Fibroblast of skin of right quadriceps (primary cell): Measurements from ENCODE around the gene BCL7B.
A peak's percentile ranks its signal among the peaks of the same experiment; 100 is the strongest.
"Not testable (repeated sequence)": the region's sequence is repeated elsewhere in the genome, so short reads cannot be mapped to it uniquely, and the experiment has no call there.

Experiments
- DNase-seq: peaks from one replicate; pipeline ENCODE4 v3.0.0-alpha.2; 2013

Gene BCL7B

DNA sequence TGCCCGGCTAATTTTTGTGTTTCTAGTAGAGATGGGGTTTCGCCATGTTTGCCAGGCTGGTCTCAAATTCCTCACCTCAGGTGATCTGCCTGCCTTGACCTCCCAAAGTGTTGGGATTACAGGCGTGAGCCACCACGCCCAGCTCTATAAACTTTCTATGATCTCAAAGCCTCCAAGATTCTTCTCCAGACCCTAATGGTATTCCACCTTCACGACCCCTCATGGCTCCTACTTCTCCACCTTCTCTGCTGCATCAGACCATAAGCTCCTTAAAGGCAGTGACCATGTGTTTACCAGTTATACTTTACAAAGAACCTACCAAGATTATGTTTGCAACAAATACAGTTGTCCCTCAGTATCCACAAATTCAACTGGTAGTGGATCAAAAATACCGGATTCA, 25.3 kb downstream of the BCL7B start:
- no peak for DNase-seq

DNA sequence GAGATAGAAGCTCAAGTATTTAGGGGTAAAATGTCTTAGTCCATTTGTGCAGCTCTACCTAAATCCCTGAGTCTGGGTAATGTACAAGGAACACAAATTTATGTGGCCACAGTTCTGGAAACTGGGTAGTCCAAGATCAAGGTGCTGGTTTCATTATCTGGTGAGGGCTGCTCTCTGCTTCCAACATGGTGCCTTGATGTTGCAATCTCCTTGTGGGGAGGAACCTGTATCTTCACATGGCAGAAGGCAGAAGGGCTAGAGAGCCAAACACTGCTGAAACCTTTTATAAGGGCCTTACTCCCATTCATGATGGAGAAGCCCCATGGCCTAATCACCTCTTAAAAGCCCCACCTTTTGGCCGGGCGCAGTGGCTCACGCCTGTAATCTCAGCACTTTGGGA, 26.7 kb downstream of the BCL7B start:
- DNase-seq = no peak

- no peak for DNase-seq
These were observed 30.3 kb downstream of the BCL7B start for GRCh38 chr7:73526896-73527821.

DNA sequence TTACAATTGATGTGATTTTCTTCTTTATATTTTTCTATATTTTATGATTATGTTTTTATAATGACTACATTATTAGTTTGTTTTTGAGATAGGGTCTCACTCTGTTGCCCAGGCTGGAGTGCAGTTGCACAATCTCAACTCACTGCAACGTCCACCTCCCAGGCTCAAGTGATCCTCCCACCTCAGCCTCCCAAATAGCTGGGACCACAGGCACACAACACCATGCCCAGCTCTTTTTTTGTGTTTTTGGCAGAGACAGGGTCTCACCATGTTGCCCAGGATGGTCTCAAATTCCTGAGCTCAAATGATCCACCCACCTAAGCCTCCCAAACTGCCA, 31.4 kb downstream of the BCL7B start:
- not testable (repeated sequence) for DNase-seq

DNA sequence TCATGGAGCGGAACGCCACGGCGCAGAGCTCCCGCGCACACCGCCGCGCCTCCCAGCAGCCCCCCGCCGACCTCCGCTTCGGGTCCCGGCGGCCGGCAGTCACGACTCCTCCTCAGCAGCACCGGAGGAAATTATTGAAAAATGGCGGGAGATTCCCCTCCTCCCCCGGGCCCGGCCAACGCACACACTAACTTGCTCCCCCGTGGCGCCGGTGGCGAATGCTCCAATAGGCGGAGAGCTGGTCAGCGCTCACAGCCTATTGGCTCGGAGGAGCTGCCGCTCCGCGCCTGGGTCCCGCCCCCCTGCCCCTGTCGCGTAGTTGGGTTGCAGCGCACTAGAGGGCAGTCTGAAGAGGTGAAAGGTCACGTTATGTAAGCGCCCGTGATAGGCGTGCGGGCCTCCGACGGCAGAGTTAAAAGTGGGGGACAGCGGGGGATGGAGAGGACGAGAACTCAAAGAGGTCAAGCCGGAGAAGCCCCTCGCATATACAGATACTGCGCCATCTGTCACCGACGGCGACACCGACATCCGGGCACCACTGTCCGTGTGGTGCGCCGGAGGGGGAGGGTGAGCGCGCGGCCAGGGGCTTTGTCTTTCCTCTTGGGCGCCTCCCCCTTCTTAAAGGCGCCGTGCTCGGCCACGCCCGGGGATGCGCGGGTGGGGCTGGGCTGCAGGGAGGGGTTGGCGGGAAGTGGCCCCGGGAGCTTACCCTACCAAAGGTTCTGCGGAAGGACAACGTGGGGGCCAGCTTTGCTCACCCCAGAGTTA, 35.2 kb downstream of the BCL7B start, which contains the start of gene BAZ1B:
TSS of gene BAZ1B (minus strand) at position 189 of the 768 bp plus-strand sequence. CDS start 360 bp downstream, outside the sequence.
- peak; percentile 99 for DNase-seq

GRCh38 chr7:73521636-73522104, 35.8 kb downstream of the BCL7B start:
- no peak for DNase-seq

GRCh38 chr7:73520673-73521635, 36.5 kb downstream of the BCL7B start:
- peak; percentile 18 for DNase-seq

GRCh38 chr7:73519867-73520672, 37.4 kb downstream of the BCL7B start:
- no peak for DNase-seq

- DNase-seq = no peak
These were observed 39.0 kb downstream of the BCL7B start for GRCh38 chr7:73518470-73518869.

DNA sequence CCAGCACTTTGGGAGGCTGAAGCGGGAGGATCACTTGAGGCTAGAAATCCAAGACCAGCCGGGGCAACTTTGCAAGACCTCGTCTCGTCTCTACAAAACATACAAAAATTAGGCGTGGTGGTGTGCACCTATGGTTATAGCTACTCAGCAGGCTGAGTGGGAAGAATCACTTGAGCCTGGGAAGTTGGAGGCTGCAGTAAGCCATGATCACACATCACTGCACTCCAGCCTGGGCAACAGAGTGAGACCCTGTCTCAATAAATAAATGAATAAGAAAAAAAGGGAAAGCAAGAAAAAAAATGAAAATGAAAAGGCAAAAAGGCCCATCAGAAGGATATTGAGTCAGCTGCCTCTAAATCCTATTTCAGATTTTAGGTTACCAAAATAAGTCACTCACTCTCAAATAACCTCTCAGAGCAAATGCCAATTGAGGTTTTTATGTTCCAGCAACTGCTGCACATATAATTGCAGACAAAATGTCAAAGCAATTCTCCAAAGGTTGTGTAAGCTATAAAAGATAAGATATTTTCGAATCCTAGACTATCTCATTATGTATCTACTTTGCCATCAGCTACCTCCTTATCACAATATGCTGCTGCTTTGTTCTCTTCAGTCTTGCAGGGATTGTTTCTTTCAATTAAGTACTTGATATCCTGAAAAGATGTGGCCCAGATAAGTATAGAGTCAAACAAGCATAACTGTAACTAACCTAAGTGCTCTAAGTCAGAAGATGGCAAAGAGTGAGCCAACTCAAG, 40.1 kb downstream of the BCL7B start:
- no peak for DNase-seq

DNA sequence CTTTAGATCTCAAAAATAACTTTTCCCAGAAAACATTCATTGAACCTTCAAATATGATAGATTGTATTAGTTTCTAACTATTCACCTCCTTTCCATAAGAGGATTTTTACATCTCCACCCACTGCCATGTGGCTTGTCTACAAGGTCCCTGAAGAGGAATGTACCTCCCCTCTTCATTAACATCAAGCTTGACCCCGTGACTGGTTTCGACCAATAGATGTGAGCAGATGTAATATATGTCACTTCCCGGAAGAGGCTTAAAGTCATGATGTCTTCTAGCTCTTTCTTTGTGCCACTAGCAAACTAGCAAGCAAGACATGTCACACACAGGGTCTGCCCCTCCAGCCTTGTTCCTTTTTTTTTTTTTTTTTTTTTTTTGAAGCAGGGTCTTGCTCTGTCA, 42.3 kb downstream of the BCL7B start:
- DNase-seq = no peak

DNA sequence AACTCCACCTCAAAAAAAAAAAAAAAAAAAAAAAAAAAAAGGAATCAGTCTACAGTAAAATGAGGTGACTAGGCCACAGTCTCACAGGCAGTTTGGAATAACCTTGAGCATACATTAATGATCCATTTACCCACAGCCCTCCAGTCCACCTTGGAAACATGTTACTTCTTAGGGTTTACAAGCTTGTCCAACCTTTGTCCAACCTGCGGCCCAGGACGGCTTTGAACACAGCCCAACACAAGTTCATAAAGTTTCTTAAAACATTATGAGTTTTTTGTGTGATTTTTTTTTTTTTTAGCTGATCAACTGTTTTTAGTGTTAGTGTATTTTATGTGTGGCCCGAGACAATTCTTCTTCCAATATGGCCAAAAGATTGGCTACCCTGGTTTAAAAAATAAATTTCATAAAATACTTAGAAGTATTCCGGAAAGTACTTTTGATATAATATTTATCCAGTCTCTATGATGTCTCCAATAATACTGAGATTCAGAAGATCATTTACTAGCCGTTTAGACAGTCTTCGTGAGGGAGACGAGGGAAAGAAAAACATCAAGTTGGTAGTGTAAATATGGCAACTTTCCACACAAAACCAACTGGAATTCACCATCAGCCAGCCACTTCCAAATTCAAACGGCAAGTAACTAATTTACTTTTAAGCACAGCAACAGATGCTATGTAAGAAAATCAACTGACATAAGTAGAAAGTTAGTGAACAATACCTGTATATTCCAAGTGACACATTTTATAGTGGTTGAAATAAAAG, 45.3 kb downstream of the BCL7B start:
- no peak for DNase-seq

DNA sequence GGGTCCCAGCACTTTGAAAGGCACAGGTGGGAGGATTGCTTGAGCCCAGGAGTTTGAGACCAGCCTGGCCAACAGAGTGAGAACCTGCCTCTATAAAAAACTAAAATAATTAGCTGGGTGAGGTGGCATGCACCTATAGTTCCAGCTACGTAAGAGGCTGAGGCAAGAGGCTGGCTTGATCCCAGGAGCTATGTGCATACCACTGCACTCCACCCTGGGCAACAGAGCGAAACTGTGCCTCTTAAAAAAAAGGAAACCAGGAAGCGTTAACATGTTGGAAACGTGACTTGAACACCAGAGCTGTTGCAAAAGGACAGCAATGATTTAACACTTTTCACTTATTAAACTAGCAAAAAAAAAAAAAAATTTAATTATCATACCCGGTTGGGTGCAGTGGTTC, 48.0 kb downstream of the BCL7B start:
- no peak for DNase-seq

- no peak for DNase-seq
These were observed 49.9 kb downstream of the BCL7B start for GRCh38 chr7:73507556-73507955.

GRCh38 chr7:73504920-73505319, 52.6 kb downstream of the BCL7B start:
- no peak for DNase-seq

GRCh38 chr7:73504017-73504416, 53.5 kb downstream of the BCL7B start:
- DNase-seq = no peak

DNA sequence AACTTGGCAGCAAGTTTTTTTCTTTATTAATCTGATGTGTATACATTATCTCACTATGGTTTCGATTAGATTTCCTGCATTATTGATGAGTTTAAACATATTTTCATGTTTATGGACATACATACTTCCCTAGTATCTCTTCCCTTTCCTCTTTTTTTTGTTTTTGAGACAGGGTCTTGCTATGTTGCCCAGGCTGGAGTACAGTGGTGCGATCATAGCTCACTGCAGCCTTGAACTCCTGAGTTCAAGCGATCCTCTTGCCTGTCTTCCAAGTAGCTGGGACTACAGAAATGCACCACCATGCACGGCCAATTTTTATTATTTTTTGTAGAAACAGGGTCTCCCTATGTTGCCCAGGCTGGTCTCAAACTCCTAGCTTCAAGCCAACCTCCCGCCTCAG, 54.3 kb downstream of the BCL7B start:
- no peak for DNase-seq

DNA sequence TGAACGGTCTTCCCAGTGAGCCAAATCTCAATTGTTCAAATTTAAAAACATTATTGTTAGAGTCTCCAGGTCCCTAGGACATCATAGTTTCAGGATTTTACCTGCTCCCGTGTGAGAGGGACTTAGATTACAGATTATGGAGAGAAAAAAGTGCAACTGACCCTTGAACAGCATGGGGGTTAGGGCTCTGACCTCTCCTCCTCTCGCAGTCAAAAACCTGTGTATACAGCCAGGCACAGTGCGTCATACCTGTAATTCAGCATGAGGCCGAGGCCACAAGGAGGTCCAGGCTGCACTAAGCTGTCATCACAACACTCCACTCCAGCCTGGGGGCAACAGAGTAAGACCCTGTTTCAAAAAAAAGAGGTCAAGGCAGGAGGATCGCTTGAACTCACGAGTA, 60.9 kb downstream of the BCL7B start:
- no peak for DNase-seq

DNA sequence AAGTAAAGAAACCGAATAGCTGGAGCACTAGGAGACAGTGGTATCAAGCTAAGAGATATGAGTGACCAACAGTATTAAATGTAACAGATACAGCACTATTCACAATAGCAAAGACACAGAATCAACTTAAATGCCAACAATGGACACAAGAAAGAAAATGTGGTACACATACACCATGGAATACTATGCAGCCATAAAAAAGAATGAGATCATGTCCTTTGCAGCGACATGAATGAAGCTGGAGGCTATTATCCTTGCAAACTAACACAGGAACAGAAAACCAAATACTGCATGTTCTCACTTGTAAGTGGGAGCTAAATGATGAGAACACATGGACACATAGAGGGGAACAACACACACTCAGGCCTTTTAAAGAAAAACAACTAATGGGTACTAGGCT, 62.0 kb downstream of the BCL7B start:
- DNase-seq = not testable (repeated sequence)

GRCh38 chr7:73489976-73490375, 67.5 kb downstream of the BCL7B start:
- no peak for DNase-seq
